ENCODE results near the gene CD2. TPM values are rescaled to one million over a fixed set of nuclear protein-coding genes. Genes with fewer than 3 reads are reported as not detected.

Gene CD2
- total and polyA plus RNA-seq, 2 of the 8 experiments (the other 6 are each of a cell fraction or from before 2014, with no cell fraction given) = not detected

GRCh38 chr1:116793357-116793935 is 39.2 kb downstream of the CD2 start (continued):
- TF ChIP-seq TCF12 (IDR thresholded peaks at IDR 0.05; ENCODE audit: low read depth, low read length) (no peak), NANOG (IDR thresholded peaks at IDR 0.05; ENCODE audit: insufficient read depth, low read depth, low read length, poor library complexity, severe bottlenecking) (no peak), SP4 (IDR thresholded peaks at IDR 0.05; ENCODE audit: low read length) (no peak), ZNF274 (IDR thresholded peaks at IDR 0.05; ENCODE audit: borderline replicate concordance, extremely low read depth, low read length) (no peak)

Measured in H1 (cell line).